GM18867 (cell line): ENCODE measurements around the gene DPYD.

ENCODE experiments used
- ATAC-seq: cut with Tn5 transposase; IDR thresholded peaks from one replicate; pipeline ENCODE4 v1.9.1; 2021; ENCODE audit warnings: mild to moderate bottlenecking, moderate library complexity; ENCODE audit not compliant: unreplicated experiment

DPYD gene

GRCh38 chr1:97792655-97793054 is 128.2 kb downstream of the DPYD start:
- no peak for ATAC-seq

GRCh38 chr1:97791251-97791650 is 129.6 kb downstream of the DPYD start:
- peak; percentile 90 for ATAC-seq

- no peak for ATAC-seq
Observed at GRCh38 chr1:97787231-97787630, 133.6 kb downstream of the DPYD start.

- no peak for ATAC-seq
Observed at GRCh38 chr1:97784661-97785060, 136.2 kb downstream of the DPYD start.

- ATAC-seq: no peak
Observed at GRCh38 chr1:97783751-97784150, 137.1 kb downstream of the DPYD start.

GRCh38 chr1:97781762-97782337 is 139.0 kb downstream of the DPYD start:
- no peak for ATAC-seq

GRCh38 chr1:97780884-97781283 is 139.9 kb downstream of the DPYD start:
- no peak for ATAC-seq

- no peak for ATAC-seq
Observed at GRCh38 chr1:97778718-97779117, 142.1 kb downstream of the DPYD start.

GRCh38 chr1:97770376-97770775 is 150.5 kb downstream of the DPYD start:
- no peak for ATAC-seq

- no peak for ATAC-seq
Observed at GRCh38 chr1:97767381-97767780, 153.5 kb downstream of the DPYD start.

GRCh38 chr1:97764991-97765390 is 155.8 kb downstream of the DPYD start:
- ATAC-seq: peak; percentile 62

GRCh38 chr1:97761637-97762036 is 159.2 kb downstream of the DPYD start:
- no peak for ATAC-seq

GRCh38 chr1:97759078-97759477 is 161.8 kb downstream of the DPYD start:
- ATAC-seq: no peak

- no peak for ATAC-seq
Observed at GRCh38 chr1:97758541-97759057, 162.2 kb downstream of the DPYD start.

- no peak for ATAC-seq
Observed at GRCh38 chr1:97745912-97746311, 174.9 kb downstream of the DPYD start.

GRCh38 chr1:97744977-97745376 is 175.9 kb downstream of the DPYD start:
- ATAC-seq: no peak

- no peak for ATAC-seq
Observed at GRCh38 chr1:97743129-97743528, 177.7 kb downstream of the DPYD start.

- ATAC-seq: no peak
Observed at GRCh38 chr1:97740891-97741290, 179.9 kb downstream of the DPYD start.

- ATAC-seq: no peak
Observed at GRCh38 chr1:97739596-97740103, 181.2 kb downstream of the DPYD start.

- ATAC-seq: no peak
Observed at GRCh38 chr1:97738270-97738669, 182.6 kb downstream of the DPYD start.

- no peak for ATAC-seq
Observed at GRCh38 chr1:97730271-97730670, 190.6 kb downstream of the DPYD start.

- no peak for ATAC-seq
Observed at GRCh38 chr1:97728436-97728835, 192.4 kb downstream of the DPYD start.

GRCh38 chr1:97727029-97727428 is 193.8 kb downstream of the DPYD start:
- no peak for ATAC-seq
